ENCODE results near the gene CREB5.
"Not testable (repeated sequence)": the region's sequence is repeated elsewhere in the genome, so short reads cannot be mapped to it uniquely, and the experiment has no call there.

Gene CREB5

DNA sequence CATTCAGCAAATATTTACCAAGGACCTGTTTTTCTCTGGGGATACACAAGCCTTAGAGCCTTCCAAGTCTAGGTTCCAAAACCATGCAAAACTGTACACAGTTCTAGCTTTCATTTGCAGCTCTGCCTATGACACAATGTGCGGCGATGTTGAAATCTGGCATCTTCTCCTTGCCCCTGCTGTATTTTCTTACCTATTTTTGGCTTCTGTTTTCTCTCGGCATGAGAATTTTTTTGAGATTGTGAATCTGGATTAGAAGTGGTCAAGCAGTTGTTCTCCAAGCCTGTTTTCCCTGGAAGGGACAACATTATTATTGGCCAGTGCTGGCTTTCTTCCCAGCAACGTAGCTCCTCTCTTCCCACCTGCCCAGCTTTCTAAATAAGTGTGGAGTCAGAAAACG is 176.3 kb downstream of the CREB5 start:
- no peak for DNase-seq

DNA sequence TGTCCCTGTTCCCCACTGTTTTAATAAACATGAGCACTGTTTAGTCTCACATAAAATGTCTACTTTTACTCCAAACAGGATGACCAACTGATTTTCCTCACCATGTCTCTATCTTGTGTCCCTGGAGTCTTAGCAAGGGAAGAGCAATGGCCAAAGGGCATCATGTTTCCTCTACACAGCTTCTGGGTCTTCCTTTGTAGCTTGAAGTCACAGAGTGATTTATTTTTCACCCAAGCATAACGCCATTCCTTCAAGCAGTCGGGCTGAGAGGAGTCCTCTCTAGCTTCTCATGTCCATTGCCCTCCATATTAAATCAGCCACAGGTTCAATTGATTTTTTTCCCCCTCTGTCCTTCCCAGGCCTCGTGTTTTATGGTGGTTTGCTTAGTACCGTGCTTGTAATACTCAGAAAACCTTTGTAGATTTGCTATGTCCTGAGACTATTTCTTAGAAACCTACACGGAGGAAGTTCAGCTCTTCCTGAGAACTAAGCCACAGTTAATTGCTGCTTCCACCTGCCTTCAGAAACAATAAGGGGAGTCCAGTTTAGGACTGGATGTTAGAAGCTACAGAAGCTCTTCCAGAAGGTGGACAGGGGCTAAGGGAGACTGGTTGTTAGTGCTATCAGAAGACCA is 178.8 kb downstream of the CREB5 start:
- no peak for DNase-seq

DNA sequence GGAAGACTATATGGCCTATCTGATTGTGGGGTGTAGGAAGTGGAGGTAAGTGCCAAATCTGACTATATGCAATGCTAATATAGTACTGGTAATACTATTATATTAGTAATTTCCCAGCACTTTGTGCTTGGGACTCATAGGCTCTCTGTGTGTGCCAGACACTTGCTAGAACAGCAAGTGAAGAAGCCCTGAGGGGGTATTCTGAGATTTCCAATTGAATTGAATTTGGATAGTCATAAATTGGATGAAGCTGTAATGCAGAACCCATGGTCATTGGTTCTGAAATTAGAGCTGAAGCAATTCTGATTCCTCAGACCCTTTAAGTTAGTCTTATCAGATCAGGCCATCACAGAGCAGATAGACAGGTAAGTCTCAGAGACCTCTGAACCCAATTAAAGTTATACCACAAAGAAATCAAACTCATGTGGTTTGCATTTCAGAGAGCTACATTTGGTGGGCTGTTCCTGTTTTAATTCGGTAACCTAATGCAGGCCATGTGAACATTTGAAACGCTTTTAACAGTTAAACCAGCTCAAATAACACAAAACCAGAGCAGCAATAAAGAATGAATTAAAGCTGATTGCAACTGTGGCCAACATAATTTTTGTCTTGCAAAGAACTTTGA is 179.5 kb downstream of the CREB5 start:
- DNase-seq, result no peak

DNA sequence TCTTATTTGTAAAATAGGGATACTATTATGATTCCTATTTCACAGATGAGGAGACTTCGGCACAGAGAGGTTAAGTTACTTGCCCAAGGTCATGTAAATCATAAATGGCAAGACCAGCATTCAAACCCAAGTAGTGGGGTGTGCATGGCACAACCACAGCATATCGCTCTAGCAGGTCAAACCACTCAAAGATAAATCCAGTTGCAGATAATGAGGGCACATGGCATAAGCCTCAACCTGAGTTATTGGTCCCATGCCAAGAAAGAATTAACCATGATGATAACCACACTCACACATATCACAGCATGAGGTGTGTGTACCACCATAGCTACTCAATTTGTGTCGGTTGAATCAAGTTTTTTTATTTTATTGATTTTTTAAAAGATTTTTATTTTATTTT is 180.5 kb downstream of the CREB5 start:
- DNase-seq, result no peak

DNA sequence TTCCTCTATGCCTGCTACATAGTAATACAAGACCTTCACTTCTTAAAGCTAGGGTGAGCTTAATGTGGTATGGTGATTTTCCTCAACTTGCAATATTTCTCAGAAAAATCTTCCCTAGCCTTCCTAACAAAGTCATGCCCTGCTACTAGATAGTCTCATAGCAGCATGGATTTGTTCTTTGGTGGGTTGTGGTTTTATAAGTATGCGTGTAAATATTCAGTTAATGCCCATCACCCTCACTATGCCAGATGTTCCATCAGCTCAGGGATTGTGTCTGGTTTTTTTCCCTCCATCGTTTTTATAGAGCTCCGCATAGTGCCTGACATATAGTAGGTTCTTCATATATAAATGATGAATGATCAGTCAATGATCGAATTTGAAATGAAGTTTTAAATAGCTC is 182.8 kb downstream of the CREB5 start:
- DNase-seq, result no peak

DNA sequence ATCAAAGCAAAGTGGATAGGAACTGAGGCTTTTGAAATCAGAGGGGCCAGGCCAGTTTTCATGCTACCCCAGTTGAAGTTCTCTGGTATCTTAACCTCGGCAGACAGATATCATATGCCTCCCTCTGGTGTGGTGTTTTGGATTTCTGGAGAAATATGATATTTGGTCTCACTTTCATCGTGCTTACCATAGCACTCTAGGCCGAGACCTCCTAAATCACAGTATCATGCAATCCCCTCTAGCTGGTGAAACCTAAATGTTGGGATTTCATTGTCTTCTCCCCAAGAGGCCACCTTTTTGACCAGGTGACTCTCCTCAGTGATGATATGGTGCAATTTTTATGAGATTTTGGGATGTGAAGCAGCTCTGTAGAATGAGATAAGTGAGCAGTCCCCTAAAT is 183.5 kb downstream of the CREB5 start:
- no peak for DNase-seq

DNA sequence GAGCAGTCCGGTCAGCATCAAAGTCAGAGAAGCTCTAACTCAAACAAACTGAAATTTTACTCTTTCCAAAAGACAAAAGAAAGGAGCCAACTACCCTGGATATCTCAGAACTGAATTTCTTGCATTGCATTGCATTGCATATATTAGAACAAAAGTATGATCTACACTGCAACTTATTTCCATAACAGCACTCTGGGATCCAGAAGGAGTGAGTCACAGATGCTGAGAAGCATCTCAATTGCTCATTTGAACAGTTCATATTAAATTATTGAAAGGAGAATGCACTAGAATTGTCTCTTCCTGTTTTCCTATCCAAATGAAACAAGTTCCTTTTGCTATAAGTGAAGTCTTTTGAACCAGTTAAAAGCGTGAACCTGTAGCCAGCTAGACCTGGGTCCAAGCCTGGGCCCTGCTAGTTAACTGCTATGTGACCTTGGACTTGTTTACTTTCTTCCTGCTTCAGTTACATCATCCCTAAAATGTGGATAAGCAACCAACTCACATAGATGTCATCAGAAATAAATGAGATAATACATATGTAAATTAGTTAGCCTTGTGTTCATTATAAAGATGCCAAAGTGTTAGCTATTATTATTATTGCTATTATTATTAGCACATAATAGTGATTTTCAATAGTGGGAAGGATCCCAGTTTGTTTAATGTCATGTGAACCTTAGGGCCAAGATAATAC is 184.1 kb downstream of the CREB5 start:
- DNase-seq, result no peak

DNA sequence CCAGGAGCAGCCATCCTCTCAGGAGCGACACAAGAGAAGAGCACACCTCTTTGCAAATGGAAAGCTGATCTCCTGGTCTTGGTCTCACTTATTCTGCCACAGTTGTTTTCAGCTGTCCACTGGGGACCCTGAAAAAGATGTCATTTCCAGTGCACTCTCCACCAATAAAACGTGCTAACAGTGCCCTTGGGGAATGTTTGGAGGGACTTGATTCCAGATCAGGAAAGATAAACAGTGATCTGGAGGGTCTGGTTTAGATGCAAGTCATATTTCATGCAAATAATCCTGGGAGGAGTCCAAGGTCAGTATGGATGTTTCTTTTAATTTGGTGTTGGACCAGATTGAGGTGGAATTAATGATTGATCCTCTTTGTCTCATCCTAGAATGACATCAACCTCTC is 185.0 kb downstream of the CREB5 start:
- no peak for DNase-seq

DNA sequence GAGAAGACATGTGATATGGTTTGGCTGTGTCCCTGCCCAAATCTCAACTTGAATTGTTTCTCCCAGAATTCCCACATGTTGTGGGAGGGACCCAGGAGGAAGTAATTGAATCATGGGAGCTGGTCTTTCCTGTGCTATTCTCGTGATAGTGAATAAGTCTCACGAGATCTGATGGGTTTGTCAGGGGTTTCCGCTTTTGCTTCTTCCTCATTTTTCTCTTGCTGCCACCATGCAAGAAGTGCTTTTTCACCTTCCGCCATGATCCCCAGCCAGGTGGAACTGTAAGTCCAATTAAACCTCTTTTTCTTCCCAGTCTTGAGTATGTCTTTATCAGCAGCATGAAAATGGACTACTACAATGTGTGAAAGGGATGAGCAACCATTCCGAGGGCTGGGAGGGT is 185.7 kb downstream of the CREB5 start:
- not testable (repeated sequence) for DNase-seq

DNA sequence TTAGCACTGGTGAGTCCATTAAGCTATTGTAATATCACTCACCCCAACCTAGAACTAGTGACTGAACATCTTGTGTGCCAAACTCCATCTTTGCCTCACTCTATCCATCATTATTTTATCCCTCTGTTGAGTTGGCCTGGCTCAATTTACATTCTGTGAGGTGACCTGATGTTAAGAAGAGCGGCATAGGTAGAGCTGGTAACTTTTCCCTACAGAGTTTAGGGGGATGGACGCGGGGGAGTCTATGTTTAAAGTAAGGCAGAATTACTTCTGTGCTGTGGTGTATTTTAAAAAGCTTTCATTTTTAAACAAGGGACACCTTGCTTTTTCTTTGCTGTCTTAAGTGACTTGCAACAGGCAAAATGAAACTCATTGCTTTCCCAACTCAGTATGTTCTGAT is 186.3 kb downstream of the CREB5 start:
- DNase-seq, result no peak

DNA sequence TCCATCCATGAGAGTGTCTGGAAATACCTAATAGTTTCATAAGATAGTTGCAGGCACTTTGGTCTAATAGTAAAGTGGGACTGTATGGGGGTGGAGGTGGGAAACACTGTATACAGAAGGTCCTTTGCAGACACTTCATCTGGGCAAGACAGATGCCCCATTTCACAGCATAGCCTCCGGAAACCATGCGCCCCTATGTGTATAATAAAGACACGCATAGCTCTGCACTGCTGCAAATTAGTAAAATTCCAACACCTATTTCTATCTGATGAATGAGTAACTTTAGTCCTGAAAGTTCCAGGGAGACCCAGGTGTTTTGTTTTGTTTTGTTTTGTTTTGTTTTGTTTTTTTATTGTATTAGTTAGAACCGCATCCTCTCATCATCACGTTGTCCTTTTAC is 187.1 kb downstream of the CREB5 start:
- no peak for DNase-seq

DNA sequence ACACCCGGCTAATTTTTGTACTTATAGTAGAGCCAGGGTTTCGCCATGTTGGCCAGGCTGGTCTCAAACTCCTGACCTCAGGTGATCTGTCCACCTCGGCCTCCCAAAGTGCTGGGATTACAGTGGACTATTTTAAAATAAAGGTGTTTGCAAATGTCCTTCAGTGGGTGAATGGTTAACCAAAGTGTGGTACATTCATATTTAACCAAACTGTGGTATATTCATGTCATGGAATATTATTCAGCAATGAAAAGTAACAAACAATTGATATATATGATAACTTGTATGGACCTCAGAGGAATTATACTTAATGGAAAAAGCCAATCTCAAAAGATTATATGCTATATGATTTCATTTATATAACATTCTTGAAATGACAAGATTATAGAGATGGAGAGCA is 190.0 kb downstream of the CREB5 start:
- DNase-seq, result no peak

DNA sequence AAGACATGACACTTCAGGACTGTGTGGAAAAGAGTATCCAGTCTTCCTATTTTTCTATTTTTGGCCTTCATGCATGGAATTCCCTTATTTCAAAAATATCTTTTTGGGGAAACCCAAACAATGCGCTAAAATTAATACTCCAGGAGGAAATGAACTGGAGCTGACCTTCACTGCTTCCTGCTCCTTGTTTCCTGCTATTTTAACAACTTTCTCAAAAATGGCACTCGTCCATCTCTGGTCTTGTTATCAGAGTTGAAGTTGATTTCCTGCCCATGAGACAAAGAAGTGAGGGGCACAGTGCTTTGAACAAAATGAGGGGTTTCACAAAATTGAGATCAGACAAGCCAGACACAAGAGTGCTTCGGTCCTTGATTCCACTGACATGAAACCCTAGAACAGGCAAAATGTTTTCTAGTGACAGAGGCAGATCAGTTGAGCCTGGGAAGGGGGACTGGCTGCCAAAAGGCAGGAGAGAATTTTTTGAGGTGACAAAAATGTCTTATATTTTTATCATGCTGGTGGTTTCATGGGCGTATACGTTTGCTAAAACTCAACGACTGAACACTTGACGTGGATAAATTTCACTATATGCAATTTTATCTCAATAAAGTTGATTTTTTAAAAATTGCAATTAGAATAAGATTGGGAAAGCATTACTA is 193.2 kb downstream of the CREB5 start:
- no peak for DNase-seq

DNA sequence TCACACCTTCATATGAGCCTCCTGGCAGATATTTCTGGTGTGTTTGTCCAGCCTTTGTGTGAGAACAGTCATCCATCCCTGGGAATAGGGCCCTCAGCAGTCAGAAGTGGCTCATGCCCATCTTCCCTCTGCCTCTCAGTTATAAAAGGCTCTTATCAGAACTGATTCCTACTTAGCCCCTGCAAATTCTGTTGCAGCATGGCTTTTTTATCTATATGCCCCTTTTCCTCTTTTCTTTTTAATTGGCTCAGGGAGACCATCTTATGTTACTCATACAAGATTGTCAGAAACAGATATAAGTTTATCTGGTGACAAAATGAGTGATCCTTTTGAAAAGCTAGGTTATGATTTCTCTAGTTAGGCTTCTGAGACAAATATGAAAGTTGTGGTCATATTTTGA is 194.1 kb downstream of the CREB5 start:
- no peak for DNase-seq

DNA sequence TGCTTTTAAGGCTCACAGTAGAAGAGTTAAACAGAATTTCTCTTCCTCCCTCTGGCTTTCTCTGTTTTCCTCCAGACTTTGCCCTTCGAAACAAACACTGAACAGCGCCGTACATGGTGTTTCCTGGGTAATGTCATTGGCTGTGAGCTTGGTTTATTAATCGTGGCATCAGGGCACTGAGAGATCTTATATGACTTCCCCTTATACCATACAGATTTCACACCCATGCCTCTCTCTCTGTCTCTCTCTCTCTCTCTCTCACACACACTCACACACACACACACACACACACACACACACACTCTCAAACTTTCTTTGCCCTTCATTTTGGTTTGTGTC is 195.5 kb downstream of the CREB5 start:
- no peak for DNase-seq

DNA sequence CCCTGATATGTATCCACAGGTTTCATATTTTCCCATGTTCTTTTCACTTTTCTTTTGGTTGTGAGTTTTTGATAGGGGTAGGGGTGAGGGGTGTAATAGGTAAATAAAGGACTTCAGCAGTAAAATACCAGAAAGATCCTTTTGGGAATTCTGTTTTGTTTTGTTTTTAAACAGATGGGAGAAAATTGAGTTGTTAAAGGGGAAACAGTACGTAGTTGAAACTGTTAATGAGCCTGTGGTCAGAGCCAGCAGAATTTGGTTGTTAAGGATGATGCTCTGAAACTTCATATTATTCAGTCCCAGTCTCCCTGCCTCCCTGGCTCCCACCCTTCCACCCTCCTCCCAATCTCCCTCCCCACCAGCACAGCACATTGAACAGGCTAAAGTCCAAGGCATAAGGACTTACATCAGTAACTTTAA is 195.9 kb downstream of the CREB5 start:
- DNase-seq, result no peak

DNA sequence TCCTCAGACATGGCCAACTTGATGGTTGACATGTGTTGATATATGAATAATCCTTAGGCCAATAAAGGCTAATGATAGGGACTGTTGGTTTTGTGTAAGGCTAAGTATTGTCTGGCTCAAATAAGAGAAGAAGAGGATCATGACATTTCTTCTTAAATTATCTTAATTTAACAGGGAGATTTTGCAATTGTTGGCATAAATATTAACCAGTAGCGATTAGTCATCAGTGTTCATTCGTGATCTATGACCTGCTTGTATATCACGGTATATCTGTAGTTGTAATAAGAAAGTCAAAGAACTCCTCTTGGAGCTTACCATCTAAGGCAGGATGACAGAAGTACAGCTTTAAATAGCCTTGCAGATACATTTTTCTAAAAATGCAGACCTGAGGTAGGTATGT is 196.4 kb downstream of the CREB5 start:
- DNase-seq, result no peak

DNA sequence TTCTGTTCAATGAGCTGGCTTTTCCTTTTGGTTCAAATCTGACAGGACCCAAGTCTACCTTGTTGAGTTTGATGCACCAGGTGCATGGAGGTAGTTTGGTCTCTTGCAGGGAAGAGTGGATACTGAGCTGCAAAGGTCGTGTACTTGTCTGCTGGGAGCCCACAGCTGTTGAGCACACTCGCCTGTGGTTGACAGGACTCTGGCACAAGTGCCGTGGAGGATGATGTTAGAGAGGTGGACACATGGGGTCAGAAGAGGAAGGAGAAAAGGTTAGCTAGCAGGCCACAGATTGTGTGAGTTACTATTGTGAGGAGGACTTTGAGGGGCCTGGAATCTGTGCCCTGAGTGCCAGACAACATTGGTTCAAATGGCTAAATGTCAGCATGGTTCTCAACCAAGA is 197.3 kb downstream of the CREB5 start:
- DNase-seq, result no peak

DNA sequence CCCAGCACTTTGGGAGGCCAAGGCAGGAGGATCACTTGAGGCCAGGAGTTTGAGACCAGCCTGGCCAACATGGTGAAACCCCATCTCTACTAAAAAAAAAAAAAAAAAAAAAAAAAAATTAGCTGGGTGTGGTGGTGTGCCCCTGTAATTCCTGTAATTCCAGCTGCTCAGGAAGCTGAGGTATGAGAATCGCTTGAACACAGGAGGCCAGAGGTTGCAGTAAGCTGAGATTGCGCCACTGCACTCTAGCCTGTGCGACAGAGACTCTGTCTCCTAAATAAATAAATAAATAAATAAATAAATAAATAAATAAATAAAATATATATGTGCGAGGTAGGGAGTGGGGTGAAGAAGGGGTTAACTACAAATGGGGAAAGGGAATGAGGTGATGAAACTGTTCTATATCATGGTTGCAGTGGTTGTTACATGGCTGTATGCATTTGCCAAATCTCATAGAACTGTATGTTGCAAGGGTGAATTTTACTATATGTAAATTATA is 199.1 kb downstream of the CREB5 start:
- not testable (repeated sequence) for DNase-seq

DNA sequence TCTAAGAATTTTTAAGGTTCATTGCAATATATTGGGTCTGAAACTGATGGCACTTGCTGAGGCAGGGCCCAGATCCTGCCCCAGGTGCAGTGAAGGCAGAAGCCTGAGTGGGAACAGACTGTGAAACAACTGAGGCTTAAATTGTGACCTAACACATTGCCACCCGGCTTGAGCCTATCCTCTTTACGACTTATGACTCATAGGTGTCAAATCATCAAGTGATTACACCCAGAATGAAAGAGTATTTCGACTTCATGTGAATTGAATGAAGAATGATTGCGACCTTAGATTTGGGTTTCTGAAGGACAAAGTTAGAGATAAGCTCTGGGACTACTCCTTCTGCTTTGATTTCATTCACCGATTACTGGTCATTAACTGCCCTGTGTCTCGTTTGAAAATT is 200.9 kb downstream of the CREB5 start:
- DNase-seq, result no peak

DNA sequence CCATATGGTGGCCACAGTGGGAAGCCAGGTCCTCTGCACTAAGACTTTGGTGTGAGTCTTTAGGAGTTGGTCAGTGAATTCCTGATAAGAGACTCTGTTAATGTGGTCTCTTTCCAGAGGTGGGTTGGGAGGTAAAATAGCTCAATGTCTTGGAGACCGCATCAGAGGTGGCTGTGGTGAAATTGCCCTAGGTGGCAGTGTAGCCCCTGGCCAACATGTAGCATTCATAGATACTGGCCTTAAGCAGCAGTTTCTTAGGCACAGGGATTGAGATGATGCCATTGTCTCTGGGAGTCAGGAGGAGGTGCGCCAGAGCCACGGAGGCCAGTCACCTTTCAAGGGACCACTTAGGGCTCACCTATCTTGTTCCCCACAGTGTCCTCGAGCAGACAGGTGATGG is 202.8 kb downstream of the CREB5 start:
- no peak for DNase-seq

DNA sequence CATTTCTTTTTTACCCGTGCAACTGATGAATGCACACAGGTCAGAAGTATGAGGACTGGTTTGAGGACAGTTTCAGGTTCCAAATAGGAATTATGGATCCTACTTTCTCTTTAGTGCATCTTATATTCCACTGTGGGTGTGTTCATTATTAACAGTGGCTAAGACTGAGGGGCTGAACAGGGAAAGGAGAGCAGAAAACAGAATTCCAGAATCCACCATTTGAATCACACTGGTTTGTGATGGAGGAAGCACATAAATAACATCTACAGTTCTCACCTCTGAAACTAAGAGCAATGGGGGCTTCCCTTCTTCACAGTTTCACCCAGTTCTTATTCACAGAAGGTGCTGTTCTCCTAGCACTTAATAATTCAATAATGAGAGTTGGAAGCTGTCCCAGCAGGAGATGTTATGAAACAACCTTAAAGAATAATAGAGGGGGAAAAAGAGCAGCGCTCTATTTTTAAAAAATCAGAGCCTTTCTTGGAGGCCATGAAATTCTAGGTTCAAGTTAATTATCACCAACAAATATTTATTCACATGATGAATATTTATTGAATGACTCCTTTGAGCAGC is 205.1 kb downstream of the CREB5 start:
- DNase-seq, result no peak

DNA sequence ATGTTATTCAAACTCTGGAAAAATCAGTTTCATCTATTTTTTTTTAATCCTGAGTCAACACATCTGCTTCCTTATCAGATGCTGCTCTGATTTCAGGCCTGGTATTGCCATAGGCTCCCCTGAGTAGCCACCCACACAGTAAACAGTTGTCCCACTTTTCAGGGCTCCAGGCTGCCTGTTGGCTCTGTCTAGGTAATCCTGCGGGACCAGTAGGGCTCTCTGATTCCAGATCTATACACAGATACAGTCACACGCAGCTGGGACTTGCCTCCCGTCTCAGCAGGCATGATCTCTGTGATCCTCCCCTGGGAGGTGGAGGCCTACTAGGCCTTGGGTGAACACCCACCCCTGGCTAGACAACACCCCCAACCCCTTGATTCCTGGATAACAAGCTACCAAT is 206.1 kb downstream of the CREB5 start:
- no peak for DNase-seq

DNA sequence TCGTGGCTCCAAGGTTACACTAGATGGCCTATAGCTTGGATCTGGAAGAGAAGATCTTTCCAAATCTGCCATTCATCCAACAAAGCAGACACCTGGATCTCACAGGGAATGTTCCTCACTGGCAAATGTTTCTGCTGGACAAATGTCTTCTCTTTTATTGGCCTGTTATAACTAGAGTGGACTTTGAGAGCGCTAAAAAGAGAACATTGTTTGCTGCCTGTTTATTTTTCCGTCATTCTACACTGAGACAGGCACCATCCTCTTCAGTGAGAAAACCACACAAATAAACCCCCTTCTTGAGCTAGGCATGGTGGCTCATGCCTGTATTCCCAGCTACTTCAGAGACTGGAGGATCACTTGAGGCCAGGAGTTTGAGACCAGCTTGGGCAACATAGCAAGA is 206.9 kb downstream of the CREB5 start:
- DNase-seq, result no peak
